ENCODE results near the gene NLGN4X.

- TF ChIP-seq, protein P1, sequence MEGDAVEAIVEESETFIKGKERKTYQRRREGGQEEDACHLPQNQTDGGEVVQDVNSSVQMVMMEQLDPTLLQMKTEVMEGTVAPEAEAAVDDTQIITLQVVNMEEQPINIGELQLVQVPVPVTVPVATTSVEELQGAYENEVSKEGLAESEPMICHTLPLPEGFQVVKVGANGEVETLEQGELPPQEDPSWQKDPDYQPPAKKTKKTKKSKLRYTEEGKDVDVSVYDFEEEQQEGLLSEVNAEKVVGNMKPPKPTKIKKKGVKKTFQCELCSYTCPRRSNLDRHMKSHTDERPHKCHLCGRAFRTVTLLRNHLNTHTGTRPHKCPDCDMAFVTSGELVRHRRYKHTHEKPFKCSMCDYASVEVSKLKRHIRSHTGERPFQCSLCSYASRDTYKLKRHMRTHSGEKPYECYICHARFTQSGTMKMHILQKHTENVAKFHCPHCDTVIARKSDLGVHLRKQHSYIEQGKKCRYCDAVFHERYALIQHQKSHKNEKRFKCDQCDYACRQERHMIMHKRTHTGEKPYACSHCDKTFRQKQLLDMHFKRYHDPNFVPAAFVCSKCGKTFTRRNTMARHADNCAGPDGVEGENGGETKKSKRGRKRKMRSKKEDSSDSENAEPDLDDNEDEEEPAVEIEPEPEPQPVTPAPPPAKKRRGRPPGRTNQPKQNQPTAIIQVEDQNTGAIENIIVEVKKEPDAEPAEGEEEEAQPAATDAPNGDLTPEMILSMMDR (IDR thresholded peaks at IDR 0.05; ENCODE audit: insufficient read depth, low read length, poor library complexity, severe bottlenecking) = no peak
- TF ChIP-seq EZH2phosphoT487 (conservative IDR thresholded peaks at IDR 0.05; ENCODE audit: low read length) = no peak
These were observed 1.2 kb downstream of the NLGN4X start for GRCh38 chrX:6227453-6227835.

All from SU-DHL-6 (cell line).